ENCODE data around the gene HTR4. TPM values are rescaled to one million over a fixed set of nuclear protein-coding genes. Genes with fewer than 3 reads are reported as not detected.
"Not testable (repeated sequence)": the region's sequence is repeated elsewhere in the genome, so short reads cannot be mapped to it uniquely, and the experiment has no call there.

The HTR4 gene
- total RNA-seq, 2 donors from 2014 or later, result not detected

DNA sequence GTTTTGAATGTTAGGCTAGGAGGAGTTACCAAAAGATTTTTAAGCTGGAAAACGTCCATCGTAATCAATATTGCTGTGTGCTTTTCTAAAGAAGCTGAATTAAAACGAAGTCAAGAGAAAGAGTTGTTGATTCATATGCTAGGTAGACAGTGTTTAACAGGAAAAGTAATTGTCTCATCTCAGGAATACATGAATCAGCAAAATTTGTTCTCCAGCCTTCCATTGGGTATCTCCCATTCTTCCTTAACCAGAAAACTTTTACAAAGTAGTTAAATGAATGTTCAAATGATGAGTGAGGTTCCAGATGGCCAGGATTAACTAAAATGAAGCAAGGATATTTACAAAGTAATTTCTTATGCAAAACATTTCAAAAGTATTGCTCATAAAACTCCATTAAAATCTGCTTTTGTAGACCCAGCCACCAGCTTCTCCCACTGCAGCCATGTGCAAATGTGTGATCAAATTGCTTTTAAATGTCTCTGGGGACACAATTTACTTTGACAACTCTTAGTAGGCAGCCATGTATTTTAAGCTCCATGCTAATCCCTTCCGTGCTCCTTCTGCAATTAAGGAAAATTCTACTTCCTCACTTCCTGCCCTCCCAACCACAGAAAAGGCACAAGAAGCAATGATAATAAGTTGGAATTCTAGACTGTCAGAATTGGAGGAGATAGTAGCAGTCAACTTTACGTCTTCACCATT is 121.2 kb downstream of the HTR4 start:
- H3K36me3 Mint-ChIP-seq, result peaks cover 9 to 15% of the 10 kb centered on the region in 2 donors
- peaks cover 12 to 14% of the 10 kb centered on the region in 2 donors for H3K9me3 Mint-ChIP-seq
- peak overlapping the region in 1 of 2 donors; percentile 56 for H3K27ac Mint-ChIP-seq
- no peak for DNase-seq (ENCODE audit: low spot score in 2 of 2)
- no peak for ATAC-seq

DNA sequence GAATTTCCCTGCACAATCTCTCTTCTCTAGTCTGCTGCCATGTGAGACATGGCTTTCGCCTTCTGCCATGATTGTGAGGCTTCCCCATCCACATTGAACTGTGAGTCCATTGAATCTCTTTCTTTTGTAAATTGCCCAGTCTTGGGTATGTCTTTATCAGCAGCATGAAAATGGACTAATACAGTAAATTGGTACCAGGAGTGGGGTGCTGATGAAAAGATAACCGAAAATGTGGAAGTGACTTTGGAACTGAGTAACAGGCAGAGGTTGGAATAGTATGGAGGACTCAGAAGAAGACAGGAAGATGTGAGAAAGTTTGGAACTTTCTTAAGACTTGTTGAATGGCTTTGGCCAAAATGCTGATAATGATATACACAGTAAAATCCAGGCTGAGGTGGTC is 124.9 kb downstream of the HTR4 start:
- peaks cover 12 to 14% of the 10 kb centered on the region in 2 donors for H3K9me3 Mint-ChIP-seq
- ATAC-seq; DNase-seq (ENCODE audit: low spot score in 2 of 2); H3K27ac Mint-ChIP-seq: not testable (repeated sequence)
- H3K36me3 Mint-ChIP-seq, result peaks cover 9 to 15% of the 10 kb centered on the region in 2 donors

DNA sequence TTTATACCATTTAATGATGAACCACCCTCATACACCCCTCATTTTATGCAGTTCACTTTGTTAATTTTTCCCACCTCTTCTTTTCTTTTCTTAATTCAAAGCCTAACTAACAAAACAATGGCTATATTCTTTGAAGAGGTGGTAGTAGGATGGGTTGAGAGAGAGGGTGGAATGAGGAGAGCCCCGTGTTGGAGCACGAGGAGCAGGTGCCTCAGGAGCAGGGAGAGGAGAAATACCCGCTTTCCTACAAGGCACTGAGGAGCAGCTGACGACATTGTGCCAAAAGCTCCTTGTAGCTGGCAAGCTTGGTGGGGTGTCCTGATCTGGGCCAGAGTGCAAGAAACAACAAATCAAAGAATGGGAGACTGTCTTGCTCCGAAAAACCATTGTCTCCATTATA is 129.6 kb downstream of the HTR4 start:
- no peak for ATAC-seq
- H3K9me3 Mint-ChIP-seq, result peaks cover 6% of the 10 kb centered on the region in 2 donors

DNA sequence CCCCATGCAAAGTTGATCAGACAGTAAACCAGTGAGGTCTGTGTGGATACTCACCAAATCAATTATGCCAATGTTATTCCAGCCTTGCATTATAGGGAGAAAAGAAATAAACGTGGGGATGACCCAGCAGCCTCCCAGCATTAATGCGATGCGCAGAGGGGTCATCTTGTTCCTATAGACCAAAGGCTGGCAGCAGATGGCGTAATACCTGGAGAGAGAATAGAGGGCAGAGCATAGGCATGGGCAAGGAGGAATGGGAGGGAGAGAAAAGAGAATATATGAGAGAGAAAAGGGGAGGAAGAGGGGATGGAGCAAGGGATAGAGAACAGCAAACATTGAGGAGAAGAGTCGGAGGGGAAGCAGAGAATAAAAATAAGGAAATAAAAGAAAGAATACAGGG is 131.2 kb downstream of the HTR4 start:
- ATAC-seq (no peak), DNase-seq (ENCODE audit: low spot score in 2 of 2) (no peak)
- Mint-ChIP-seq H3K36me3 (no peaks in the 10 kb centered on the region), H3K9me3 (no peaks in the 10 kb centered on the region), H3K27ac (no peak overlapping the region)

More for the DNA sequence above, 129.6 kb downstream of the HTR4 start:
- DNase-seq (ENCODE audit: low spot score in 2 of 2), result no peak
- Mint-ChIP-seq H3K36me3 (peaks cover 6 to 7% of the 10 kb centered on the region in 2 donors), H3K27ac (no peak overlapping the region)

DNA sequence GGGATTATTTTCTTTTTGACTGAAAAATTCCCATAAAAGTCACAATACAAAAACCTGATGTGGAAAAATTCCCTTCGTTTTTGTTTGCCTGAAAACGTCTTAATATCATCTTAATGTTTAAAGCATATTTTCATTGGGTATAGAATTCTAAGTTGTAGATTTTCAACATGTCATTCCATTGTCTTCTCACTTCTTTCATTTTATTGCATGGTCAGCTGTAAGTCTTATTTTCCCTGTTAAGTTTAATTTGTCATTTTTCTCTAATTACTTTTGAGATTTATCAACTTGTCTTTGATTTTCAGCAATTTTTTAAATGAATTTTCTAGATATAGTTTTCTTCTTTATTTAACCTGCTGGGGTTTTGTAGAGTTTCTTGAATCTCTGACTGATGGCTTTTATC is 138.9 kb downstream of the HTR4 start:
- ATAC-seq (no peak), DNase-seq (ENCODE audit: low spot score in 2 of 2) (no peak)
- Mint-ChIP-seq H3K36me3 (no peaks in the 10 kb centered on the region), H3K27ac (no peak overlapping the region), H3K9me3 (peaks cover 0 to 5% of the 10 kb centered on the region in 2 donors)

DNA sequence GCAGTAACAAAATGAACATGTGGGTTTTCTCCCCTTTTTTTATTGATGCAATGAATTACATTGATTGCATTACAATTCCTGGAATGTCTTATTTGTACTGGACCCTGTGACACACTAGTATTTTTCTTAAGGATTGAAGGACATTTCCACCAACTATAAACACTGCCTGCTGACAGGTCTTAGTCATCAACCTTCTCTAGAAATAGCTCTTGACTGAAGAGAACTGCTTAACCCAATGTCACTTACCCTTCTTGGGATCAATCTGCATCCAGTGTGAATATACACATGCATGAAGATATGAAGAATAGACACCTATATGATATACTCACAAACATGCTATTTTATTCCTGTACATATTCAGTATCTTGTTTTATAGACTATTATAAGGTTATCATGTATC is 140.0 kb downstream of the HTR4 start:
- H3K36me3 Mint-ChIP-seq, result no peaks in the 10 kb centered on the region
- peaks cover 0 to 5% of the 10 kb centered on the region in 2 donors for H3K9me3 Mint-ChIP-seq
- DNase-seq (ENCODE audit: low spot score in 2 of 2), result no peak
- H3K27ac Mint-ChIP-seq, result no peak overlapping the region
- no peak for ATAC-seq

DNA sequence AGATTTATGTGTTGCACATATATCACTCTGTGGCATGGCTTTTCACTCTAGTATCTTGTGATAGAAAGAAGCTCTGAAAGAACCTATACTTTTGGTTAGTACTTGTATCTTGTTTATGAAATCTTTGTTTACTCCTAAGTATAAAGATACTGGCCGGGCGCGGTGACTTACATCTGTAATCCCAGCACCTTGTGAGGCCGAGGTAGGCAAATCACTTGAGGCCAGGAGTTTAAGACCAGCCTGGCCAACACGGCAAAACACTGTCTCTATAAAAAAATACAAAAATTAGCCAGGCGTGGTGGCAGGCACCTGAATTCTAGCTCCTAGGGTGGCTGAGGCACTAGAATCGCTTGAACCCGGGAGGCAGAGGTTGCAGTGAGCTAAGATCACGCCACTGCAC is 141.8 kb downstream of the HTR4 start:
- no peak for ATAC-seq
- H3K36me3 Mint-ChIP-seq, result no peaks in the 10 kb centered on the region
- peaks cover 0 to 5% of the 10 kb centered on the region in 2 donors for H3K9me3 Mint-ChIP-seq
- no peak for DNase-seq (ENCODE audit: low spot score in 2 of 2)
- no peak overlapping the region for H3K27ac Mint-ChIP-seq

DNA sequence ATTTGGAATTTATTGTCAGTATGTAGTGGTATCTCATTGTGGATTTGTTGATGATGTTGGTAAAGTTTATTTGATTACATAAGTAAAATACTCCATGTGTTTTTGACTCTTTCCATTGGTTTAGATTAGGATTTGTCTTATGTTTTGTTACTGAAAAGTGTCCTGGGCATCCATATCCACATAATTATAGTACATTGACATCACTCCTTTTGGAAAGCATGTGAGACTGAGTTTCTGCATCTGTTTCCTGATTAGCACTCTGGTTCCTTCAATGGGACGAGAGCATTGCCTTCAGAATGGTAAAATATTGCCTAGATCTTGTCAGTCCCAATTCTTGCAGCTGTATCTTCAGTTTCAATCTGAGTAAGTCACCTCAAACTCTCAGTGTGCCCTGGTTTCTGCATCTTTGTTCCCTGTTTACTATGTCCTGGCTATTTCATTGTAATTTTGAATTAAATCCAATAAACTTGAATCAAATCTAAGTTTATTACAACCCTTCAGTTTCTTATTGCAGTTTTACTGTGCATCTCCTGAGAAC is 142.4 kb downstream of the HTR4 start:
- no peak for DNase-seq (ENCODE audit: low spot score in 2 of 2)
- peaks cover 0 to 5% of the 10 kb centered on the region in 2 donors for H3K9me3 Mint-ChIP-seq
- ATAC-seq, result no peak
- H3K27ac Mint-ChIP-seq, result no peak overlapping the region
- H3K36me3 Mint-ChIP-seq, result no peaks in the 10 kb centered on the region

DNA sequence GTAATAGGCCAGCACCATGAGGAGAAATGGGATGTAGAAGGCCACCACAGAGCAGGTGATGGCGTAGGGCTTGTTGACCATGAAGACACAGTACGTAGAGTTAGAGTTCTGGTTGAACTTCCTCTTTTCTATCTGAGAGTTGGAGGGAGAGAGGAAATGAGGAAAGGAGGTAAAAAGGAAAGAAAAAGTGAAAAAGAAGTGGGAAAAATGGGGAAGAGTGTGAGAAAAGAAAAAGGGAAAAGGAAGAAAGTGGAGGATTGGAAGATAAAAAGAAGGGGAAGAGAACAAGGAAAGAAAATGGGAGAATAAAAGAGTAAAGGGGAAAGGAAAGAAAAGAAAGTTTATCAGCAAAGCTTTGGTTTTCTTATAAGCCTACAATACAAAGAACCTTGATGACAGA is 144.4 kb downstream of the HTR4 start:
- no peaks in the 10 kb centered on the region for H3K9me3 Mint-ChIP-seq
- H3K36me3 Mint-ChIP-seq, result no peaks in the 10 kb centered on the region
- ATAC-seq, result no peak
- H3K27ac Mint-ChIP-seq, result no peak overlapping the region
- no peak for DNase-seq (ENCODE audit: low spot score in 2 of 2)

DNA sequence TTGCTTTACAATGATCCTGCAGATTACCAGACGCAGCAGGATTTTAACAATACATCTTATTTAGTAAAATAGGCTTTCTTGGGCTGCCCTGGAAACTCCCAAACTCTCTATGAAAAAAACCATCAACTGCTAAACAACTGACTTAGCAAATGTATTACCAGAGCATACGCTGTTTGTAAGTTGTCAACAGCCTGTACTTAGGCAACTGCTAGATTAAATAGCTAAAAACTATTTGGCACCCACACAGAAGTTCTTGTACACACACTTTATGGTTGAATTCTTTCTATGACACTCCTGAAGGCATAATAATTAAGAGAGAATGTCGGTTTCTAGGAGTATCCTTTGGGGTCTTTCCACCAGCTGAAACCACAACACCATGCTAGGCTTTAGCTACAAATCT is 146.7 kb downstream of the HTR4 start:
- Mint-ChIP-seq H3K36me3 (no peaks in the 10 kb centered on the region), H3K9me3 (peaks cover 0 to 4% of the 10 kb centered on the region in 2 donors), H3K27ac (no peak overlapping the region)
- DNase-seq (ENCODE audit: low spot score in 2 of 2), result no peak
- ATAC-seq, result no peak

DNA sequence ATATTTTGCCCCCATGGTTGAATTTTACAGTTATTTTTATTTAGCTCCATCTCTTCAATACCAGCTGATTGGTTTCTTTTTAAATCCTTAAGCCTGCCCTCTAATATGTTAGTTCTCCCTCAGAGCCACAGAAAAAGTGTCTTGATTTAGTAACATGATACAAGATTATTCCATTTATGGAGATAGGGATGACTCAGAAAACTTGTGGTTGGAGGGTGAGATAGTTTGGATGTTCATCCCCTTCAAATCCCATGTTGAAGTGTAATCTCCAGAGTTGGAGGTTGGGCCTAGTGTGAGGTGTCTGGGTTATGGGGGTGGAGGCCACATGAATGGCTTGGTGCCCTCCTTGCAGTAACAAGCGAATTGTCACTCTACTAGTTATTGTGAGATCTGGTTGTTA is 154.9 kb downstream of the HTR4 start:
- no peak for ATAC-seq

DNA sequence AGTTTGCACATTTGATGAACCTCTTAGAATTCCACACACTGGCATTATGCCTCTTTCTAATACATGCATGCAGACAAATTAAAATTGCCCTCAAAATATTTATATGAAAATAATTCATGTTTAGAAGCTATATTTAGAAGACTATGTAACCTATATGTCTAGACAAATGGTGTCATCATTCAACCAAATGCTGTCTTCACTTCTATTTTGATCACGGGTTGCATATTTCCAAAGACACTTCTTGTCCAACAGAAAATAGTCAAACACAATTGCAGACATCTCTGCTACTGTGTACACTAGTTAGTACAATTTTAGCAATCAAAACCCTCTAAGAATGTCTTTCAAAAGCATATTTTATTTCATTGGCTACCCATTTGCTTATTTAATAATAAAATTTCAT is 156.6 kb downstream of the HTR4 start:
- H3K9me3 Mint-ChIP-seq, result no peaks in the 10 kb centered on the region
- ATAC-seq (no peak), DNase-seq (ENCODE audit: low spot score in 2 of 2) (no peak)
- no peaks in the 10 kb centered on the region for H3K36me3 Mint-ChIP-seq
- H3K27ac Mint-ChIP-seq, result no peak overlapping the region

More for the DNA sequence above, 154.9 kb downstream of the HTR4 start:
- no peak for DNase-seq (ENCODE audit: low spot score in 2 of 2)
- peaks cover 0 to 4% of the 10 kb centered on the region in 2 donors for H3K9me3 Mint-ChIP-seq
- no peaks in the 10 kb centered on the region for H3K36me3 Mint-ChIP-seq
- no peak overlapping the region for H3K27ac Mint-ChIP-seq

DNA sequence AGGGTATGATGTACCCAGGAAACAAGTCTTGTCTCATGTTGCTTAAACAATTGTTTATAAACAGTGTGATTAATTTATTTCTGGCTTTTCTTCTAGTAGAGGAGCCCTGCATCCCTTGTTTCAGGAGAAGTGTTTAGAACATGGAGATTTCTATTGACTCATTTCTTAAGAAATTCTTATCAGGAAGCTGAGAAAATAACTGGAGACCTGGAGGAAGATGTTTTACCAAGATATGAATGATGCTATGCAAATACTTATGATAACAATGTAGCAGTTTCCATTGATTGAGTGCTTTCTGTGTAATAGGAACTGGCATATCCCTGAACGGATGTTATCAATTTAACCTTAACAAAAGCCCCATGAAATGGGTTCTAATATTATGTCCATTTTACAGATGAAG is 162.0 kb downstream of the HTR4 start:
- no peak for DNase-seq (ENCODE audit: low spot score in 2 of 2)
- Mint-ChIP-seq H3K9me3 (no peaks in the 10 kb centered on the region), H3K36me3 (no peaks in the 10 kb centered on the region), H3K27ac (no peak overlapping the region)
- ATAC-seq, result no peak

DNA sequence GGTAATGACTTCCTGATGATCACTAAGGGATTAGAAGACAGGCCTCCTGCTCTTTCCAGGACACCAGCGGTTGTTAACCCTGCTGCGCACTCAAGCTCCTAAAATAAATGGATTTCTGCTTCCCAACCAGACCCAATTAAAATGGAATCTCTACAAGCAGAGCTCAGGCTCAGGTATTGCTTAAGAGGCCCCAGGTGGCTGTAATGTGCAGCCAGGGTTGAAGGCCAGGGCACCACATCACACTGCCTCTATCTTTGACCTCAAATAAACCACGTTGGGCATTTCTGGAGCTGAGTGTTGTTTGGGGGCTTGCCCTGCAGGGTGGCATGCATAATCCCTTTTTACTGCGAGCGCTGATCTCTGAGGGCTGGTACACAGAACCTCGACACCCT is 162.5 kb downstream of the HTR4 start:
- DNase-seq (ENCODE audit: low spot score in 2 of 2) (no peak), ATAC-seq (no peak)
- no peaks in the 10 kb centered on the region for H3K9me3 Mint-ChIP-seq
- no peaks in the 10 kb centered on the region for H3K36me3 Mint-ChIP-seq
- H3K27ac Mint-ChIP-seq, result no peak overlapping the region

DNA sequence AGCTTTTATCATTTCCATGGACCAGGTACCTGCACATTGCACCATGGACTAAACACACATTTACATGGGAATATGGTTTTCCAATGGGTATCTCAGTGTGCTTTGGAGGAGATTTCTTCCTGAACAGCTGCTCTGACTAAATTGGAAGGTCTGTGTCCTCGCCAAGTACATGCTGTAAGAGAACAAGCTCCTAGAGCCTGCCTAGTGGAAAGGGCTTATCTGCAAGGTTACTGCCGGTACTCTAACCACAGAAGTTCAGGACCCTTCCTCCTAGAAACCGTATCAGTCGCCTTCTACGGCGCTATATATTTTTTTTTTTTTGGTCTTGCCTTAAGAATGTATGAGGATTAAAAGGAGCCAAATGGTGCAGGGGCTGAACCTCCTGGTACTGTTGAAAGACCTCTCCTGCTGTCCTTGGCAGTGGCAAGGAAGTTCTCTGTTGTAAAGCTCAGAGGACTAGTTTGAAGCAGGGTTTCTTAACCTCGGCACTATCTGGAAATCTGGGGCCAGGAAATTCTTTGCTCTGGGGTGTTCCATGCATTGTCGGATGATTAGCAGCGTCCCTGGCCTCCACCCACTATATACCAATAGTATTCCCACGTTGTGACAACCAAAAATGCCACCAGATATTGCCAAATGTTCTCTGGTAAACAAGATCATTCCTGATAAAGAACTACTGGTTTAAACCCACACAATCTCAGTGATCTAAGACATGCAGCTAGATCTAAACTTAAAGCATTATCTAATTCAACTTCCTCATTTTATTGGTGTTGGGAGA is 163.1 kb downstream of the HTR4 start:
- ATAC-seq, result no peak
- H3K36me3 Mint-ChIP-seq, result no peaks in the 10 kb centered on the region
- no peak overlapping the region for H3K27ac Mint-ChIP-seq
- H3K9me3 Mint-ChIP-seq, result no peaks in the 10 kb centered on the region
- no peak for DNase-seq (ENCODE audit: low spot score in 2 of 2)

DNA sequence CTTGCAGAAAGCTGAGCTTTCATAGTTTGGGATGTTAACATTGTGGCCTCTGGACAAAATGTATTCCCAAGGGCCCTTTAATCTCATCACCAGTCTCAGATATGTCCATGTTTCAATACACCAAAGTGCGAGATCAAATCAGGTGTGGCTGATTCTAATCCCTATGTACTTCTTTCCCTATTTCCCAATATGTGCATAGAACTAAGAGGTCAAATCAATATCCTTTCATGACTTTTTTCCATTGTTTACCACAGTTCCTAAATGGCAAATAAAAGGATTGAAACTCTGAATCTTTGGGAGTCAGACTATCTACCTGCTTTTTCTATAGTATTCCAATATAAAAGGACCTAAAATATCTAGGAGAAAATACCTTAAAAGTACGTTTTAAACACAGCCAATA is 165.6 kb downstream of the HTR4 start:
- DNase-seq (ENCODE audit: low spot score in 2 of 2), result no peak
- Mint-ChIP-seq H3K36me3 (no peaks in the 10 kb centered on the region), H3K27ac (no peak overlapping the region), H3K9me3 (no peaks in the 10 kb centered on the region)
- no peak for ATAC-seq

DNA sequence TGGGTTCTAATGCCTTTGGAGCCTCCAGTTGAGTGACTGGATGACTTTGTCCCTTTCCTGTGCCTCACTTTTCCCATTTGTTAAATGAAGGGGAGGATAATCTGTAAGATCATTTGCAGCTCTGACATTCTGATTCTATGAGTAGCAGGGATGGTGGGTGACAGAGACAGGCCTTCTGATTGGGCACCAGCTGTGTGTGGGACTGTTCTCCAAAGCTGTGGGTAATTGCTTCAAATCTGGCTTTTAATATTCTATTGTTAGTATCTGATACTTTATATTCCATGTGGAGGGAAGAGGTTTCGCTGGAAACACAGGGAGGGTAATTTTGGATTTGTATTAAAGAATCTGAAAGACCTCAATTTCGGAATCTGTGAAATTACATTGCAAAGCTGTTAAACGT is 167.9 kb downstream of the HTR4 start:
- Mint-ChIP-seq H3K27ac (no peak overlapping the region), H3K9me3 (no peaks in the 10 kb centered on the region), H3K36me3 (no peaks in the 10 kb centered on the region)
- ATAC-seq (no peak), DNase-seq (ENCODE audit: low spot score in 2 of 2) (no peak)

DNA sequence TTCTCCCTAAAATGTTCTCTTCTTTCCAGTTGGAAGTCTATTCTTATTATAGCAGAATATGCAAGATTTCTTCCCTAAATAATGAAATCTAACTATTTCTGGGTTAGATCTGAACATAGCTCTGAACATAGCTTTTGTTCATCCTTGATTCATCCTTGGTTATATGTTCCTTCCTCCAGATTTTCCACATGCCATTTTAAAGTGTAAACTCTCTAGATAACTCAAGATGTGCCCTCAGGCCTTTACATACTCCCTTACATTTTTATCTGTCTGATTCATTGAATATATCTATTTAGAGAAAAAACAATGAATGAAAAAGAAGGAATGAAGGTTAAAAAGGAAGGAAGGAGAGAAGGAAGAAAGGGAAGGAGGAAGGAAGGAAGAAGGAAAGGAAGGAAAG is 169.7 kb downstream of the HTR4 start:
- no peaks in the 10 kb centered on the region for H3K9me3 Mint-ChIP-seq
- no peak overlapping the region for H3K27ac Mint-ChIP-seq
- ATAC-seq, result no peak
- DNase-seq (ENCODE audit: low spot score in 2 of 2), result no peak
- no peaks in the 10 kb centered on the region for H3K36me3 Mint-ChIP-seq
